DMS79 (cell line): ENCODE measurements around the gene EMC8.

Source experiments
- DNase-seq: peaks from one replicate; lab custom pipeline; 2025; lab: John Stamatoyannopoulos, UW

EMC8 gene

GRCh38 chr16:85784813-85785212 lies 14.5 kb downstream of the EMC8 start:
- DNase-seq, result no peak

GRCh38 chr16:85783441-85783840 lies 15.9 kb downstream of the EMC8 start:
- DNase-seq, result no peak

GRCh38 chr16:85782451-85782850 lies 16.9 kb downstream of the EMC8 start:
- no peak for DNase-seq

- DNase-seq, result peak; percentile 72
Measured at GRCh38 chr16:85781695-85782370, 17.5 kb downstream of the EMC8 start.

GRCh38 chr16:85781156-85781555 lies 18.2 kb downstream of the EMC8 start:
- no peak for DNase-seq

- DNase-seq, result no peak
Measured at GRCh38 chr16:85780281-85780680, 19.1 kb downstream of the EMC8 start.

GRCh38 chr16:85778873-85779272 lies 20.5 kb downstream of the EMC8 start:
- no peak for DNase-seq

GRCh38 chr16:85777583-85778310 lies 21.6 kb downstream of the EMC8 start:
- no peak for DNase-seq

GRCh38 chr16:85774811-85775210 lies 24.5 kb downstream of the EMC8 start:
- no peak for DNase-seq

GRCh38 chr16:85774136-85774535 lies 25.2 kb downstream of the EMC8 start:
- no peak for DNase-seq

- no peak for DNase-seq
Measured at GRCh38 chr16:85773044-85773443, 26.3 kb downstream of the EMC8 start.

- DNase-seq, result no peak
Measured at GRCh38 chr16:85770741-85771140, 28.6 kb downstream of the EMC8 start.

- no peak for DNase-seq
Measured at GRCh38 chr16:85768199-85768598, 31.1 kb downstream of the EMC8 start.

- DNase-seq, result no peak
Measured at GRCh38 chr16:85767531-85767930, 31.8 kb downstream of the EMC8 start.

GRCh38 chr16:85765767-85766166 lies 33.6 kb downstream of the EMC8 start:
- DNase-seq, result no peak

GRCh38 chr16:85765211-85765610 lies 34.1 kb downstream of the EMC8 start:
- DNase-seq, result no peak

- DNase-seq, result no peak
Measured at GRCh38 chr16:85763616-85764015, 35.7 kb downstream of the EMC8 start.

GRCh38 chr16:85762970-85763369 lies 36.4 kb downstream of the EMC8 start:
- no peak for DNase-seq

GRCh38 chr16:85761861-85762260 lies 37.5 kb downstream of the EMC8 start:
- no peak for DNase-seq

GRCh38 chr16:85759631-85760419 lies 39.5 kb downstream of the EMC8 start:
- DNase-seq, result no peak

GRCh38 chr16:85759136-85759535 lies 40.2 kb downstream of the EMC8 start:
- DNase-seq, result no peak

GRCh38 chr16:85757341-85757822 lies 42.0 kb downstream of the EMC8 start:
- DNase-seq, result peak; percentile 21
